HG03139 (cell line): ENCODE measurements around the gene CASP3.
"Not testable (repeated sequence)": the region's sequence is repeated elsewhere in the genome, so short reads cannot be mapped to it uniquely, and the experiment has no call there.

Experiments used
- ATAC-seq: cut with Tn5 transposase; IDR thresholded peaks from one replicate; pipeline ENCODE4 v1.9.1; 2021; ENCODE audit not compliant: unreplicated experiment

CASP3 gene

GRCh38 chr4:184596617-184597185, 52.5 kb downstream of the CASP3 start:
- ATAC-seq = no peak

DNA sequence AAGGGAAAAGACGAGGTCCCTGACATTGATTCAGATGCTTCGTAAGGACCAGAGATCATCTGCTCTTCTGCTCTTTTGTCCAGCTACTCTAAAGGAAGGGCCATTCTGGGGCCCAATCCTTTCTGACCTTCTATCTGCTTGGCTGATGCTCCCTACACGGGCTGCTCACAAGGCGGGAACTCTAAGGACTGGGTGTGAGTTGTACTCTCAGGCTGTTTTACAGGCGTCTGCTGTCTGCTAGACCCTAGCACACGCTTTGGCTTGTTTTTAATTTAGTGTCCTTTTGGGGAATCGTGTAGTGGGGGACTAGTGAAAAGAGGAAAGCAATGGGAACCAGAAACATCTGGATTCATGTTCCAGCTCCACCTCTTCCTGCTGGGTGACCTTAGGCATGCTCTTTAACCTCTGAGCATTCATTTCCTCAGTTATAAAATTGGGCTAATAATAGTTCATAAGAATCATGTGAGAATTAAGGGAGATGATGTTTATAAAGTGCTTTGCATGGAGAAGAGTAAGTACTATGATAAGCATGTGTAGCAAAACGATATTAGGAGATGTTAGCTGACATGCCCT, 53.1 kb downstream of the CASP3 start:
- no peak for ATAC-seq

DNA sequence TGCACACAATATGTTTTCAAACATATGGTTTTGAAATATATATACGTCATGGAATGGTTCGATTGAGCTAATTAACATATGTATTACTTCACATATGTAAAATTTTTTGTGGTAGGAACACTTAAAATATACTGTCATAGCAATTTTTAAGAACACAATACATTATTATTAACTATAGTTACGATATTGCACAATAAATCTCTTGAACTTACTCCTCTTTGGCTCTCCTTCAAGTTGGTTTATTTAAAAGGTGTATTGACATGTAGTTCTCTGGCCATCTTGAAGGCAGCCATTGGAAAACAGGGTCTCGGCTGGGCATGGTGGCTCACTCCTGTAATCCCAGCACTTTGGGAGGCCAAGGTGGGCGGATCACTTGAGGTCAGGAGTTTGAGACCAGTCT, 53.8 kb downstream of the CASP3 start:
- ATAC-seq = no peak

DNA sequence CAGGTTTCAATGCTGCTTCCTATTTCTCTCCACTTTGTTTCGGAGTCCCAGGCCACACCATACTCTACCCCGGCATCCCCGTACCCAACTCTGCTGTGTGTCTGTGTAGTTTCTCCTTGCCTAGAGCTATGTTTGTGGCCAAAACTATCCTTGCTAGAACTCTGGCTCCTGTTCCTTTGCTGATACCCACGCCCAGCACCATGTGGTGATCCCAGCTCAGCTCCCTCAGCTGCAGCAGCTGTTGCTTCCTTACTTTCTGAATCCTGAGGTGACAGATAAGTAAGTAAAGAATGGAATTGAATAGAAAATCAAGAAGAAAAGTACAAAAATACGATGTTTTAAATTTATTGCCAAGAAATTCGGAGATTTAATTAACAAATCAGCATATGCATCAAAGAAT, 55.8 kb downstream of the CASP3 start:
- no peak for ATAC-seq

DNA sequence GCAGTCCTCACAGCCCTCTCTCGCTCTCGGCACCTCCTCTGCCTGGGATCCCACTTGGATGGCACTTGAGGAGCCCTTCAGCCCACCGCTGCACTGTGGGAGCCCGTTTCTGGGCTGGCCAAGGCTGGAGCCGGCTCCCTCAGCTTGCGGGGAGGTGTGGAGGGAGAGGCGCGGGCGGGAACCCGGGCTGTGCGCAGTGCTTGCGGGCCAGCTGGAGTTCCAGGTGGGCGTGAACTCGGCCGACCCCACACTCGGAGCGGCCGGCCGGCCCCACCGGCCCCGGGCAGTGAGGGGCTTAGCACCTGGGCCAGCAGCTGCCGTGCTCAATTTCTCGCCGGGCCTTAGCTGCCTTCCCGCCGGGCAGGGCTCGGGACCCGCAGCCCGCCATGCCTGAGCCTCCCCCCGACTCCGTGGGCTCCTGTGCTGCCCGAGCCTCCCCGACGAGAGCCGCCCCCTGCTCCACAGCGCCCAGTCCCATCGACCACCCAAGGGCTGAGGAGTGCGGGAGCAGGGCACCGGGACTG, 57.4 kb downstream of the CASP3 start:
- ATAC-seq = not testable (repeated sequence)

GRCh38 chr4:184591070-184591677, 58.1 kb downstream of the CASP3 start:
- no peak for ATAC-seq

- ATAC-seq = no peak
Observed at GRCh38 chr4:184590196-184590595, 59.1 kb downstream of the CASP3 start.

DNA sequence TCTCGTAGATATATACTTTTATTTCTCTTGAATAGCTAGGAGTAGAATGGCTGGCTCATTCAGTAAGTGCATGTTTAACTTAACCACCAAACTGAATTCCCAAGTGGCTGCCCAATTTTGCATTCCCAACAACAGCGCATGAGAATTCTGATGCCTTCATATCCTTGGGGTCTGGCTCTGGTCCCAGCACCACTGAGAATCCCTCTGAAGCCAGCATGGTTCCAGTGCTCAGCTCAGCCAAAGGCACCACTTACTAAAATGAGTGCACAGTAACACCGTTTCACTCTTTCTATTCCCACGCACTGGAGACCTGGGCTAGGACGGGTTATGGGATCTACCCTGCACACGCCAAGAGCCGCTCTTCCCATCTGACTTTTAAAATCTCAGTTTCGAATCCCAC, 60.4 kb downstream of the CASP3 start:
- no peak for ATAC-seq

- ATAC-seq = no peak
Observed at GRCh38 chr4:184587701-184588100, 61.5 kb downstream of the CASP3 start.

GRCh38 chr4:184587221-184587620, 62.0 kb downstream of the CASP3 start:
- ATAC-seq = no peak

GRCh38 chr4:184583738-184584502, 65.3 kb downstream of the CASP3 start:
- ATAC-seq = no peak
